ENCODE data around the gene HMGXB3. TPM values are rescaled to one million over a fixed set of nuclear protein-coding genes. Genes with fewer than 3 reads are reported as not detected.
A peak's percentile ranks its signal among the peaks of the same experiment; 100 is the strongest.

HMGXB3 gene
- total and polyA plus RNA-seq, 2 donors (not counting 1 experiment from before 2014, with no cell fraction given): 29.9 to 31.5 TPM

DNA sequence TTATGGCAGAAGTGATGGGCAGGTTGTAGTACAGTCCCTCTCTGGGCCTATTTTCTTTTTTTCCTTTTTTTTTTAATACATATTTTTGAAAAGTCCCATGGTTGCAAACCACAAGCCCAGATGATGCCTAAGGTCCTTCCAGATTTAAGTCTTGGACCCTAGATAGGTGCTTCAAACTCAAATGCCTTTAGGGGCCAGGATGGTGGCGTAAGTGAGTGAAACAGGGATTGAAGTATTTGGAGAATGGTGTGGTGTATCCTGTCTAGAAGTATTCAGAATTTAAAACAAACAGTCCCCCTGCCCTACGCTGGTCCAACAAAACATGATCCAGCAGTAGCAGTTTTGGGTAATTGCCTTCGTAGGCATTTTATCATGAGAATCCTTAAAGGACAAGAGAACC is 2.3 kb upstream of the HMGXB3 start:
- Histone ChIP-seq H2AFZ (ENCODE audit: low read length) (no peak overlapping the region), H3K4me2 (ENCODE audit: extremely low read depth, insufficient read depth, low read length) (no peak overlapping the region)
- no peak for TF ChIP-seq EZH2 (IDR thresholded peaks at IDR 0.05; ENCODE audit: low read length, missing control alignments)
- TF ChIP-seq, protein P1, sequence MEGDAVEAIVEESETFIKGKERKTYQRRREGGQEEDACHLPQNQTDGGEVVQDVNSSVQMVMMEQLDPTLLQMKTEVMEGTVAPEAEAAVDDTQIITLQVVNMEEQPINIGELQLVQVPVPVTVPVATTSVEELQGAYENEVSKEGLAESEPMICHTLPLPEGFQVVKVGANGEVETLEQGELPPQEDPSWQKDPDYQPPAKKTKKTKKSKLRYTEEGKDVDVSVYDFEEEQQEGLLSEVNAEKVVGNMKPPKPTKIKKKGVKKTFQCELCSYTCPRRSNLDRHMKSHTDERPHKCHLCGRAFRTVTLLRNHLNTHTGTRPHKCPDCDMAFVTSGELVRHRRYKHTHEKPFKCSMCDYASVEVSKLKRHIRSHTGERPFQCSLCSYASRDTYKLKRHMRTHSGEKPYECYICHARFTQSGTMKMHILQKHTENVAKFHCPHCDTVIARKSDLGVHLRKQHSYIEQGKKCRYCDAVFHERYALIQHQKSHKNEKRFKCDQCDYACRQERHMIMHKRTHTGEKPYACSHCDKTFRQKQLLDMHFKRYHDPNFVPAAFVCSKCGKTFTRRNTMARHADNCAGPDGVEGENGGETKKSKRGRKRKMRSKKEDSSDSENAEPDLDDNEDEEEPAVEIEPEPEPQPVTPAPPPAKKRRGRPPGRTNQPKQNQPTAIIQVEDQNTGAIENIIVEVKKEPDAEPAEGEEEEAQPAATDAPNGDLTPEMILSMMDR (conservative IDR thresholded peaks at IDR 0.05 in 1 of 2, IDR thresholded peaks at IDR 0.05 in 1 of 2; ENCODE audit: low read depth in 1 of 2, low read length in 2 of 2): no peak

DNA sequence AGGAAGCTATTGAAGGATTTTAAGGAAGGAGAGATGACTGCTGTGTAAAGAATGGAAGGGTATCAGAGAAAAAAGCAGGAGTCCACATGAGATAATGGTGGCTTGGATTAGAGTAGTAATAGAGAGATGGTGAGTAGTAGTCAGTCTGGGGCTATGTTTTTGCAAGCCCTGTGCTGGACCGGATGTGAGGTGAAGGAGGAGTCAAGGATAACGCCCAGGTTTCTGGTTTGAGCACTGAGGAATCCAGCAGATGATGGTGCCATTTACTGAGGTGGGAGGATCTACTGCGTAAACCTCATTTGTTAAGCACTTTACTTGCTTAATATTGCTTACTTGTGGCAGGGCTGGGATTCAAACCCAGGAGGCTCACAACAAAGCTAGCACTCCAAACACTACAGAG is 1.2 kb upstream of the HMGXB3 start:
- Histone ChIP-seq H3K4me1 (ENCODE audit: control insufficient read depth, extremely low read depth, insufficient read depth, low read length) (peaks cover 8% of the 10 kb centered on the region), H3K4me3 (replicated peaks in 1 of 4; ENCODE audit: control extremely low read depth in 1 of 4, insufficient read depth in 1 of 4, low read depth in 3 of 4, low read length in 4 of 4) (peak overlapping the region; percentile 84 to 99 (median 95)), H3K36me3 (ENCODE audit: control insufficient read depth, insufficient read depth, low read length) (no peaks in the 10 kb centered on the region), H3K9ac (ENCODE audit: insufficient read depth, low read length) (no peak overlapping the region), H4K20me1 (ENCODE audit: control insufficient read depth, extremely low read depth, insufficient read depth, low read length) (no peaks in the 10 kb centered on the region), H3K9me3 (ENCODE audit: control insufficient read depth, insufficient read depth, low read depth, low read length) (no peaks in the 10 kb centered on the region), H3K27ac (ENCODE audit: insufficient read depth, low read length) (peak overlapping the region; percentile 97), H3K27me3 (ENCODE audit: control insufficient read depth, insufficient read depth, low read length) (no peaks in the 10 kb centered on the region), H2AFZ (ENCODE audit: low read length) (no peak overlapping the region), H3K79me2 (ENCODE audit: control insufficient read depth, insufficient read depth, low read length) (peaks cover 40% of the 10 kb centered on the region), H3K4me2 (ENCODE audit: extremely low read depth, insufficient read depth, low read length) (peak overlapping the region; percentile 84)
- no peak for DNase-seq (ENCODE audit: low read depth in 2 of 2)
- TF ChIP-seq, protein P1 (conservative IDR thresholded peaks at IDR 0.05 in 1 of 2, IDR thresholded peaks at IDR 0.05 in 1 of 2; ENCODE audit: low read depth in 1 of 2, low read length in 2 of 2): no peak
- no peak for TF ChIP-seq EZH2 (IDR thresholded peaks at IDR 0.05; ENCODE audit: low read length, missing control alignments)

More for the DNA sequence above, 2.3 kb upstream of the HMGXB3 start:
- H3K4me3 ChIP-seq (replicated peaks in 1 of 4; ENCODE audit: control extremely low read depth in 1 of 4, insufficient read depth in 1 of 4, low read depth in 3 of 4, low read length in 4 of 4): no peak overlapping the region
- H3K36me3 ChIP-seq (ENCODE audit: control insufficient read depth, insufficient read depth, low read length): no peaks in the 10 kb centered on the region
- peaks cover 31% of the 10 kb centered on the region for H3K79me2 ChIP-seq (ENCODE audit: control insufficient read depth, insufficient read depth, low read length)
- peaks cover 8% of the 10 kb centered on the region for H3K4me1 ChIP-seq (ENCODE audit: control insufficient read depth, extremely low read depth, insufficient read depth, low read length)
- H3K9ac ChIP-seq (ENCODE audit: insufficient read depth, low read length): no peak overlapping the region
- H3K27me3 ChIP-seq (ENCODE audit: control insufficient read depth, insufficient read depth, low read length): no peaks in the 10 kb centered on the region
- H4K20me1 ChIP-seq (ENCODE audit: control insufficient read depth, extremely low read depth, insufficient read depth, low read length): no peaks in the 10 kb centered on the region
- DNase-seq (ENCODE audit: low read depth in 2 of 2): no peak
- H3K27ac ChIP-seq (ENCODE audit: insufficient read depth, low read length): no peak overlapping the region
- H3K9me3 ChIP-seq (ENCODE audit: control insufficient read depth, insufficient read depth, low read depth, low read length): no peaks in the 10 kb centered on the region

- H3K27me3 ChIP-seq (ENCODE audit: control insufficient read depth, insufficient read depth, low read length): no peaks in the 10 kb centered on the region
- no peak for DNase-seq (ENCODE audit: low read depth in 2 of 2)
- peak overlapping the region; percentile 84 to 99 (median 95) for H3K4me3 ChIP-seq (replicated peaks in 1 of 4; ENCODE audit: control extremely low read depth in 1 of 4, insufficient read depth in 1 of 4, low read depth in 3 of 4, low read length in 4 of 4)
- peak overlapping the region; percentile 84 for H3K4me2 ChIP-seq (ENCODE audit: extremely low read depth, insufficient read depth, low read length)
- H3K79me2 ChIP-seq (ENCODE audit: control insufficient read depth, insufficient read depth, low read length): peaks cover 45% of the 10 kb centered on the region
- no peaks in the 10 kb centered on the region for H3K9me3 ChIP-seq (ENCODE audit: control insufficient read depth, insufficient read depth, low read depth, low read length)
- H4K20me1 ChIP-seq (ENCODE audit: control insufficient read depth, extremely low read depth, insufficient read depth, low read length): no peaks in the 10 kb centered on the region
- peak overlapping the region; percentile 97 for H3K27ac ChIP-seq (ENCODE audit: insufficient read depth, low read length)
- no peaks in the 10 kb centered on the region for H3K36me3 ChIP-seq (ENCODE audit: control insufficient read depth, insufficient read depth, low read length)
- H3K4me1 ChIP-seq (ENCODE audit: control insufficient read depth, extremely low read depth, insufficient read depth, low read length): peaks cover 8% of the 10 kb centered on the region
- H3K9ac ChIP-seq (ENCODE audit: insufficient read depth, low read length): peak overlapping the region; percentile 99
- TF ChIP-seq, protein P1 (conservative IDR thresholded peaks at IDR 0.05 in 1 of 2, IDR thresholded peaks at IDR 0.05 in 1 of 2; ENCODE audit: low read depth in 1 of 2, low read length in 2 of 2): no peak
- TF ChIP-seq EZH2 (IDR thresholded peaks at IDR 0.05; ENCODE audit: low read length, missing control alignments): no peak
- H2AFZ ChIP-seq (ENCODE audit: low read length): peak overlapping the region; percentile 94
Observed at GRCh38 chr5:149999866-150000255, 678 bp upstream of the HMGXB3 start.
